Mononuclear cell (primary cell): ENCODE data around the gene KRTAP10-4. TPM values are rescaled to one million over a fixed set of nuclear protein-coding genes. Genes with fewer than 3 reads are reported as not detected.
"Not testable (repeated sequence)": the region's sequence is repeated elsewhere in the genome, so short reads cannot be mapped to it uniquely, and the experiment has no call there.

ENCODE experiments used
- H3K27me3 ChIP-seq: 2 replicates; pipeline ENCODE4 v1.6.0; 2011; ENCODE audit warnings: low read length, control low read depth; ENCODE audit not compliant: insufficient read depth
- H3K4me1 ChIP-seq: 2 replicates; pipeline ENCODE4 v1.5.1; 2011; ENCODE audit warnings: mild to moderate bottlenecking, low read length, control low read depth; ENCODE audit not compliant: insufficient read depth
- H3K4me3 ChIP-seq: 2 replicates; pipeline ENCODE4 v1.5.1; 2011; ENCODE audit warnings: mild to moderate bottlenecking, low read length, moderate library complexity
- H3K9me3 ChIP-seq: 2 replicates; pipeline ENCODE4 v1.5.1; 2011; ENCODE audit warnings: low read depth, mild to moderate bottlenecking, control low read depth, low read length
- total RNA-seq: library from RNA; depleted of rRNA; stranded (reverse); fragments of >200 nt; gene quantifications from one replicate; pipeline ENCODE4 v1.2.3, GENCODE V29; 2012

KRTAP10-4 gene
- not detected for total RNA-seq

GRCh38 chr21:44573630-44574456 is at the start of gene KRTAP10-4:
Gene KRTAP10-4, plus strand, starts transcription at chr21:44573729. Its CDS starts 30 bp downstream, at chr21:44573759.
- H3K4me1 ChIP-seq, H3K4me3 ChIP-seq, H3K27me3 ChIP-seq, H3K9me3 ChIP-seq: not testable (repeated sequence)

GRCh38 chr21:44524414-44525371 is 48.8 kb upstream of the KRTAP10-4 start:
- Histone ChIP-seq H3K9me3 (no peaks in the 10 kb centered on the region), H3K4me3 (no peak overlapping the region), H3K27me3 (no peaks in the 10 kb centered on the region), H3K4me1 (no peaks in the 10 kb centered on the region)

GRCh38 chr21:44525391-44526095 is 48.0 kb upstream of the KRTAP10-4 start:
- Histone ChIP-seq H3K9me3 (no peaks in the 10 kb centered on the region), H3K4me1 (no peaks in the 10 kb centered on the region), H3K4me3 (no peak overlapping the region), H3K27me3 (no peaks in the 10 kb centered on the region)

- no peak overlapping the region for H3K4me3 ChIP-seq
- no peaks in the 10 kb centered on the region for H3K27me3 ChIP-seq
- H3K9me3 ChIP-seq = no peaks in the 10 kb centered on the region
- H3K4me1 ChIP-seq = no peaks in the 10 kb centered on the region
Measured at GRCh38 chr21:44526096-44526997, 47.2 kb upstream of the KRTAP10-4 start.

DNA sequence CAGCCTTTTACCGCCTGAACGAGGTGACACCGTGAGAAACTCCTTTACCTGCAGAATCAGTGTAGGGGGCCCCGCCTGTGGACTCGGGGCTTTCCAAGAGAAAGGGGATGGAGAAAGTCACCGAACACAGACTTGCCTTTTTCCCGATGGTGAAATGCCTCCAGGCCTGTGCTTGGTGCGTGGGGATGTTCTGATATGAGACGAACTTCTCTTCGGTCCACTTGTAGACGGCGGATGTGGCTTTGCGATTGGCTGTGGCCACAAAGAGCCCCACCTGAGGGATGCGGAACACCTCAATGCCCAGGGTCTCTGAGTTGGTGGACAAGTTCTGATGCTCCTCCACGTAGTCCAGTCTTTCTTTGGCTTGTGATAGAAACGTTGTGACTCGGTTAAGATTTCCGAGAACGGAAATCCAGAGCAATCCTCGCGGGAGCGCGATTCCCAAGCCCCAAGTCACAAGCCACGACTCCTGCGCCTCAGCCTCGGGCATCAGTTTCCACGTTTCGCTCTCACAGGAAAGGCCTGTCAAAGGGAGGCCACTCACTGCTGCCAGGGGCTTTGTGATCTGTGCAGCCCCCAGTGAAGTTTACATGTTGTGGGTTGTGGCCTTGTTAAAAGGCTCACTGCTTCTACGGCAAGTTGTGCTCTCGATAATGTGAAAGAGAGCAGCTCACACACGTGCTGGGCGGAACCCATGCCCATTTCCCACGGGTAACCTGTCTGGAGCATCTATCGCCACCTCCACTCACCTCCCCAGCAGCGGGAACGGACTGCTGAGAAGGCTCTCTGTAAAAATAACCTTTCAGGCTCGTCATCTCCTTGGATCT is 46.2 kb upstream of the KRTAP10-4 start:
- no peaks in the 10 kb centered on the region for H3K9me3 ChIP-seq
- H3K4me3 ChIP-seq = no peak overlapping the region
- no peaks in the 10 kb centered on the region for H3K27me3 ChIP-seq
- no peaks in the 10 kb centered on the region for H3K4me1 ChIP-seq

- Histone ChIP-seq H3K9me3 (no peaks in the 10 kb centered on the region), H3K27me3 (no peaks in the 10 kb centered on the region), H3K4me1 (no peaks in the 10 kb centered on the region), H3K4me3 (no peak overlapping the region)
Measured at GRCh38 chr21:44527983-44528633, 45.4 kb upstream of the KRTAP10-4 start.

- no peaks in the 10 kb centered on the region for H3K4me1 ChIP-seq
- H3K27me3 ChIP-seq = no peaks in the 10 kb centered on the region
- H3K9me3 ChIP-seq = no peaks in the 10 kb centered on the region
- H3K4me3 ChIP-seq = no peak overlapping the region
Measured at GRCh38 chr21:44528634-44528995, 44.9 kb upstream of the KRTAP10-4 start.

- Histone ChIP-seq H3K27me3 (no peaks in the 10 kb centered on the region), H3K9me3 (no peaks in the 10 kb centered on the region), H3K4me1 (no peaks in the 10 kb centered on the region), H3K4me3 (no peak overlapping the region)
Measured at GRCh38 chr21:44529011-44529421, 44.5 kb upstream of the KRTAP10-4 start.

GRCh38 chr21:44529503-44530125 is 43.9 kb upstream of the KRTAP10-4 start:
- no peaks in the 10 kb centered on the region for H3K9me3 ChIP-seq
- no peaks in the 10 kb centered on the region for H3K27me3 ChIP-seq
- no peak overlapping the region for H3K4me3 ChIP-seq
- H3K4me1 ChIP-seq = no peaks in the 10 kb centered on the region

- Histone ChIP-seq H3K4me1 (no peaks in the 10 kb centered on the region), H3K9me3 (no peaks in the 10 kb centered on the region), H3K27me3 (no peaks in the 10 kb centered on the region), H3K4me3 (no peak overlapping the region)
Measured at GRCh38 chr21:44530221-44530902, 43.2 kb upstream of the KRTAP10-4 start.

GRCh38 chr21:44530903-44531605 is 42.5 kb upstream of the KRTAP10-4 start:
- no peaks in the 10 kb centered on the region for H3K4me1 ChIP-seq
- no peaks in the 10 kb centered on the region for H3K27me3 ChIP-seq
- no peaks in the 10 kb centered on the region for H3K9me3 ChIP-seq
- no peak overlapping the region for H3K4me3 ChIP-seq
